ENCODE measurements around the gene DOK5.

DNA sequence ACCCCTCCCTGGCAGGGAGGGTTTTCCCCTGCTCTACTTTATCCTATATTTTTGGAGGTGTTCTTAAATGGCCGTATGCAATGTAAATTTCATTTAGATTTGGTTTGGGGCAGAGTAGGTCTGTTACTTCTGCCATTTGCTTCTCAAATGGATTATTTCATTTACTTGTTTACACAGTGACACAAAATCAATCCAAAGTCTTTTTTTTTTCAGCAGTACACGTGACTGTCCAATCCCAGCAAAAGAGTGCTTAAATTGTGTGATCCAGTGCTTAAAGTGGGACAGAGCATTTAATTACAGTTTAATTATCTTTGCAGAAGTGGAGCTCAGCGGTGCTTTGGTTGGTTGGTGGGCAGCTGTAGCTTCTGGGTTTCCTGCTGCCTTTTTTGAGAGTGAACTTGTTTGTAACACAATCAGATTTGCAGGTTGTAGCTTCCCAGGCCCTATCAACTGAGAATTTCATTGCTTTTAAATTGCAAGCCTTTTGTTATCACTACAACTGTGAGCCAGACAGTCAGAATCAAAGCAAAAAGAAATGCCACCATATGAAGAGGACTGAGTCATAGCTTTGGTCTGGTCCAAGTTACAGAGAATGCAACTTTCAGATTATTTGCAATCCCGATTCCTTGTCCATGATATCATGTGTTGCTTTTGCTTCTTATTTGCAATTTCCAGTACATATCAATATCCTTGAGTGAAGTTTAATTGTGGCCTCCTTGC, 216.9 kb downstream of the DOK5 start:
- TF ChIP-seq EP300 (IDR thresholded peaks at IDR 0.05; ENCODE audit: borderline replicate concordance) (no peak), EGR1 (IDR thresholded peaks at IDR 0.05) (no peak), RAD21 (IDR thresholded peaks at IDR 0.05; ENCODE audit: low read depth) (no peak), YY1 (IDR thresholded peaks at IDR 0.05; ENCODE audit: low read depth) (no peak), TCF12 (IDR thresholded peaks at IDR 0.05; ENCODE audit: low read depth) (no peak)
